Head of caudate nucleus (tissue), 42 donors: ENCODE data around the gene ZNF185.
A peak's percentile ranks its signal among the peaks of the same experiment; 100 is the strongest.

Source experiments
- DNase-seq, 42 donors: peaks; one replicate each; pipeline versions ENCODE4 v3.0.0 to v3.0.0-alpha.2; 2020 to 2021; ENCODE audit warnings: mixed read lengths in 7 of 42
- intact Hi-C: fragments of 100-400 bp; cut with DNase I; formaldehyde crosslinking; loops from one replicate; pipeline ENCODE4 v1.15.0; 2022

The ZNF185 gene

DNA sequence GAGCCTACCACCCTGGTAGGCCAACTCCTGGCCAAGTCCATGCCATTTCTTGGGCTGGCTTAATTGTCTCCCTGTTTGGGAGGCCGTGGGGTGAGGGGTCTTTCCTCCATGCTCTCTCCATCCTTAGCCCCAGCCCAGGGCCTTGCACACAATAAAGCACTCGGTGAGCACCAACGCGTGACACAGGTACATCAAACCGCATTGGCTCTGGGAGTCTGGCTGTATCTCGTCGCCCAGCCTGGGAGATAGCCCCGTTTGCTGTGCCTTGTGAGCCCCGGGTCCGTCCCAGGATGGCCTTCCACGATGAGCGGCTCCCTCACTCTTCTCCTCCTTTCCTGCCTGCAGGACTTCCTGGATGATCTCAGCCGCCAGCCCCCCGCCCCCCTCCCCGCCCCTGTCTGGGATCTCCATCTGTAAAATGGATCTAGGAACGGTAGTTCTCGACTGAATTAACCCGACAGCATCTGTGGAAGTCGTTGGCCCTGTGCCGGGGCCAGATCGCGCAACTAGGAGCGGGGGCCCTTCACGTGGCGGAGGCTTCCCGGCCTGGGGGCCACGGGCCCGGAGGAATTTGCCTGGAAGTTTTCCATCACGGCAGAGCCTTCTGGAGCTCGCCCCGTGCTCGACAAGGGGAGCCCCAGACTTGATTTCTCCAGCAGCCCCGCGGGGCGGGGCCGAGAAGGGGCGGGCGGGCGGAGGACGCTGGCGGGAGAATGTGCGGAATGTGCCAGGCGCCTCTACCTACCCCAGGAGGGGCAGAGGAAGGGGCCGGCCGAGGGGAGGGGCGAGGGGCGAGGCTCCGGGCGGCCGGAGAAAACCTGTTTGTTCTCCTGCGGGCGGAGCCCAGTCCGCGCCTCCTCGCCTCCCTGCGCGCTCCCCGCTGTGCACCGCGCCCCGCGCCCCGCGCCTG is at the start of gene ZNF185:
TSS of gene ZNF185 (plus strand) at position 846 of the 910 bp plus-strand sequence. CDS start 16,423 bp downstream, outside the sequence.
- no peak for DNase-seq

GRCh38 chrX:152850465-152850864 is 47.4 kb upstream of the ZNF185 start:
- intact Hi-C loops = no loop called here
- DNase-seq = peak in 14 of 42 donors; percentile 3 to 57 (median 25)

More for the DNA sequence above, at the start of gene ZNF185:
- intact Hi-C loops = no loop called here

- intact Hi-C loops = no loop called here
These were observed 43.9 kb upstream of the ZNF185 start for GRCh38 chrX:152853986-152854385.

GRCh38 chrX:152861116-152861515 is 36.8 kb upstream of the ZNF185 start:
- intact Hi-C loops = no loop called here

More at GRCh38 chrX:152853986-152854385, 43.9 kb upstream of the ZNF185 start:
- no peak for DNase-seq

GRCh38 chrX:152861826-152862225 is 36.0 kb upstream of the ZNF185 start:
- DNase-seq = no peak
- intact Hi-C loops = no loop called here

More at GRCh38 chrX:152861116-152861515, 36.8 kb upstream of the ZNF185 start:
- no peak for DNase-seq

- no peak for DNase-seq
- intact Hi-C loops = no loop called here
These were observed 32.5 kb upstream of the ZNF185 start for GRCh38 chrX:152865232-152865920.

DNA sequence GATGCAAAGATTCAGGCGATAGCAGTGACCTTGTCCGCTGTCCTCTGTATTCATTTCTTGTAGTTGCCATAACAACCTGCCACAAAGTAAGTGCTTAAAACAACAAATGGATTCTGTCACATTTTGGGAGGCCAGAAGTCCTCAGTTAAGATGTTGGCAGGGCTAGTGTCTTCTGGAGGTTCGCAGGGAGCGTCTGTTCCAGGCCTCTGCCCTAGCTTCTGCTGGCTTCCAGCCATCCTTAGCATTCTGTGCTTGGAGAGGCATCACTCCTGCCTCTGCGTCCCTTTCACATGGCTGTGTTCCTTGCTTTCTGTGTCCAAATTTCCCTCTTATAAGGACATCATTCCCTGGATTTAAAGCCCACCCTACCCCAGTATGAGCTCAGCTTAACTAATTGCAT is 31.5 kb upstream of the ZNF185 start:
- intact Hi-C loops = no loop called here
- no peak for DNase-seq

GRCh38 chrX:152869972-152870371 is 27.9 kb upstream of the ZNF185 start:
- no peak for DNase-seq
- intact Hi-C loops = no loop called here

GRCh38 chrX:152871260-152871659 is 26.6 kb upstream of the ZNF185 start:
- intact Hi-C loops = no loop called here
- no peak for DNase-seq

- intact Hi-C loops = no loop called here
- no peak for DNase-seq
These were observed 25.3 kb upstream of the ZNF185 start for GRCh38 chrX:152872522-152872921.

DNA sequence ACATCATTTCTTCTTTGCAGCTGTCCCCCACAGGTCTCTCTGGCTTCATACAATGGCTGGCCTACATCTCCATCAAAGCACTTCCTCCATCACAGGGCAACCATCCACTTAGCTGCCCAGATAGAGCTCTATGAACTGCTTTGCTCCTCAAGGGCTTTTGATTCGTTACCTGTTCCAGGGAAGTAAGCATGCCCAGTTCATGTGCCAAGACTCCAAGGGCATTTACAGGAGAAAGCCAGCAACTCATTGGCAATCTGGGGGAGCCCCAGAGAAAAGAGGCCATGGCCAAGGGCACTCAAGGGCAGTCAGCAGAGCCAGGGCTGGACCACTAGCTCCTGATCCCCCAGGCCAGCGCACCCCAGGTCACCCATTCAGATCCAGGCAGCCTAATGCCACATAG is 24.5 kb upstream of the ZNF185 start:
- intact Hi-C loops = no loop called here
- peak in 1 of 42 donors; percentile 29 for DNase-seq

GRCh38 chrX:152876931-152877840 is 20.7 kb upstream of the ZNF185 start:
- intact Hi-C loops = no loop called here
- peak in 1 of 42 donors; percentile 19 for DNase-seq

DNA sequence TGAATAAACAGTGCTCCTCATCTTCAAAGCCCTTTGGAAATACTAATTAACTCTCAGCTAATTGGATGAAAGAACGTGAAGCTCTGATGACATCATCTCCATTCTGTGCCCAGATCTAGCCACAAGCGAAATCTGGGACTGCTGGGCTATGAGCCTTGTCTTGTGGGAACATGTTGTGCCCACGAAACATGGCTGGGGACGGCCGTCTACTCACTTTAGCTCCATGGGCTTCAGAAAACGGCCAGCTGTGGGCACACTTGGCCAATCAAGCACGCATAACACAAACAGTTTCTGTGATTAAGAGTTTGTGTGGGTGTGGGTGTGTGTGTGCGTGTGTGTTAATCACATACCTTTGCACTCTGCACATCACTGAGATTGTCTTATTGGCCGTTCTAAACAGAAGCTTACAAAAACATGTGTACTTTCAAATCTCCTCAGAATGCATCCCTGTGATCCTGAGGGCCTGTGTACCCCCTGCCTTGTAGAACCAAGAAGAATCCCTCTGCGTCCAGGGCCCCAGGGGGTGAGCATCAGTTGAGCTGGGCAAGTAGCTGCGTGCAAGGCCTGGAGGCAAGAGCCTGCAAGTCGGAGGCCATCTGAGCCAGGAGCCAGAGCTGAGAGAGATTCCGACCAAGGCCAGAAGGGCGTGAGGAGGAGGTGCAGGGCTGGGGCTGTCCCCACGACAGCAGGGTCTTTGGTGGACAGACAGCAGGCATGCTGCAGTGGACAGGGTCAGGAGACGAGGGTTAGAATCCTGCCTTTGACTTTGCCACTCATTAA is 18.7 kb upstream of the ZNF185 start:
- intact Hi-C loops = no loop called here
- peak in 7 of 42 donors; percentile 4 to 51 (median 23) for DNase-seq

DNA sequence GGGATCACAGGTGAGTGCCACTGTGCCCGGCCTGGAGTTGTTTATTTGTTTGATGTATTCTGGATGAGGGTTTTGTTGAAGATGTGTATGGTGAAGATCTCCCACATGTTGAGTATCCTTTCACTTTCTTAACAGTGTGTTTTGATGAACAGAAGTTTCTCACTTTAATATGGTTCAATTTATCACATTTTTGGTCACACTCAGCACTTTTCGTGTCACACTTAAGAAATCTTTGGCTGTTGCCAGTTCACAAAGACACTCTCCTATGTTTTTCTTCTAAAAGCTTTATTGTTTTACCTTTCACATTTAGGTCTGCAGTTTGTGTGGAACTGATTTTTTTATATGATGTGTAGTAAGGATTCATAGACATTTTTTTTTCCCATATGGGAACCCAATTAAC is 16.6 kb upstream of the ZNF185 start:
- DNase-seq = no peak
- intact Hi-C loops = no loop called here

GRCh38 chrX:152884171-152884570 is 13.7 kb upstream of the ZNF185 start:
- no peak for DNase-seq
- intact Hi-C loops = no loop called here

- peak in 3 of 42 donors; percentile 6 to 39 (median 12) for DNase-seq
- intact Hi-C loops = no loop called here
These were observed 11.2 kb upstream of the ZNF185 start for GRCh38 chrX:152886716-152887115.

GRCh38 chrX:152892499-152892898 is 5.4 kb upstream of the ZNF185 start:
- intact Hi-C loops = no loop called here
- no peak for DNase-seq
